SH-SY5Y (cell line): ENCODE data around the gene CAMK1G.

Experiments
- GATA2 ChIP-seq: IDR thresholded peaks from 2 replicates; pipeline ENCODE4 v1.6.1; 2011; ENCODE audit warnings: mild to moderate bottlenecking, low read depth, low read length
- GATA3 ChIP-seq: IDR thresholded peaks from 2 replicates; pipeline ENCODE4 v1.6.1; 2011; ENCODE audit warnings: low read depth, mild to moderate bottlenecking, low read length, moderate library complexity

Gene CAMK1G

GRCh38 chr1:209583408-209583807 is at the start of gene CAMK1G:
TSS of gene CAMK1G (plus strand) at chr1:209583714. CDS start at chr1:209594984, 11,270 bp downstream.
- TF ChIP-seq GATA3 (no peak), GATA2 (no peak)

DNA sequence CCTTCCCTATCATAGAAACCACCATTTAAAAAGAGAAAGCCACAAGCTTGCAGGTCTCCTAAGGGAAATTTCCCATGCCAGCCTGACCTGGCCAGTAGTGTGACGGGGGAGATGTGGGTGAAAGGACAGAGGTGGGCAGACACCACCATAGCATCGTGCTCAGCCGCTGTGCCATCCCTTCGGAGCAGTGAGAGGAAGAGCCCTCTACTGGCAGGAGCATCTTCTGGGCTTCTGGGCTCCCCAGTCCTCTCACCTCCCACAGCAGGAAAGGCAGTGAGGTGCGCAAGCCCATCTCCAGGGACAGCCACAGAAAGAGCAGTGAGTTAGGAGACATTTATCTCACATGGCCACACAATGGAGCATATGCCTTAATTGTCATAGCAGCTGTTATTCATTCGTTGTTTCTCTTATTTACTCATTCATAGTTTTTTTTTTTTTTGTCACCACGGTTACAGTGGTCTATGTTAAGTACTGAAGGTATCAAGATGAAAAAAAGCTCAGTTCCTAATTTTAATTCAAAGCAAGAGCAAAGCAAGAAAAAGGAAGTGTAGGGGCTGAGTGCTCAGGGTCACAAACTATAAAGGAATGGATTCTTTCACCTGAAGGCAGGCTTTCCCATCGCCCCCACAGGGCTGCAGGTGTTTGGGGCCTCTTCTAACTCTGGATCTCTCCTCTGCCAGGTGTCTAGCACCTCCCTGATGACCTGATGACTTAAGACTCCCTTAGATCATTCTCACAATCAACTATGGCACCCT is 48.8 kb upstream of the CAMK1G start:
- TF ChIP-seq GATA2 (no peak), GATA3 (no peak)

DNA sequence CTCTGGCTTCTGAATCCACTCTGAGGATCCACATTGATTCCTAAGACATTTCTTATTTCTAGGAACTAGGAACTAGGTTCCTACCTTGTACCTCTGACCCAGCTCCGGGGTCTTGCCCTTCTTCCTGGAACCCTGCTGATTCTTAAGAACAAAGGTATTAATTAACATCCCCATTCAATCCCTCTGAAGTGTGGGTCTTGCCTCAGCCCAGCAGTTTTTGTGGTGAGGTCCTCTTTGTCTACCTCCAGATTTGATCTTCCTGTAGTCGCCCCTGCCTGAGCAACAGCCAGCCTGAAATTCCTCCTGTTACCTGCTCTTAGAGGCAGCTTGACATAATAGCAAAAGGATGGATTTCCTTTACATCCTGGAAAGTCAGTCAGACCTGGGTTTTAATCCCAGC is 46.7 kb upstream of the CAMK1G start:
- TF ChIP-seq GATA3: no peak

GRCh38 chr1:209537336-209538114 is 46.0 kb upstream of the CAMK1G start:
- TF ChIP-seq GATA2: no peak
- TF ChIP-seq GATA3: no peak

DNA sequence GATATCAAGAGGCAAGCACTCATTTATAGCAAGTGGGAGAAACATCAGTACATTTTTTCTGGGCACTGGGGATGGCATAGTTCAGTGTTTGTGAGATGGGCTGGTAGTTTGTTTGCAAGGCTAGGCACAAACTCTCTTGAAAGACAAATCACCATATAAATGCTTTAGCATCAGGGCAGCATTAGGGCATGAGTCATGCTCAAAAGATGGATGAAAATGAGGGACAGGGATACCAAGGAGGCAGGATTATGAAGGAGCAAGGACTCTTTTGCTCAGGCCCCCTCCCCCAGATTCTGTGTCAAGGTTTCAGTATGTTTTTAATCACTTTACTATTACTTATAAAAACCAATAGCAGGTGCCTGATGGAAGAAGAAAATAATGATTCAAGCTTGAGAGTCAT is 43.9 kb upstream of the CAMK1G start:
- TF ChIP-seq GATA3 (no peak), GATA2 (no peak)

DNA sequence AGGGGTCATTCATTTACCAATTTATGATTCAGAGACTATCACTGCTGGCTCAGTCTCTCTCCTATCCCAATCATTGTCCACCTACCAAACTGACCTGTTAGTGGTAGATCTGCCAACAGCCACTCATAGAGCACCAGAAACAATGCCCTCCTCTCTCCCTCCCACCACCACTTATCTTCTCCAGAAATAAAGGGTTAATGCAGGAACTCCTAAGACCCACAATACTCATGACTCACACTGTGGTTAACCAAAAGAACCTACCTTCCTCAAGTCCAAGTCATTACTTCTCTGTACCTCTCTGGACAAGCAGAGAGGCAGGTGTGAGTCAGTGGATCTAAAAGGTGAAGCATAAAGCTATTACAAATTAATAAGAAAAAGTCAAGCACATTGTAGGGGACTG is 40.9 kb upstream of the CAMK1G start:
- no peak for TF ChIP-seq GATA2
- TF ChIP-seq GATA3: no peak

DNA sequence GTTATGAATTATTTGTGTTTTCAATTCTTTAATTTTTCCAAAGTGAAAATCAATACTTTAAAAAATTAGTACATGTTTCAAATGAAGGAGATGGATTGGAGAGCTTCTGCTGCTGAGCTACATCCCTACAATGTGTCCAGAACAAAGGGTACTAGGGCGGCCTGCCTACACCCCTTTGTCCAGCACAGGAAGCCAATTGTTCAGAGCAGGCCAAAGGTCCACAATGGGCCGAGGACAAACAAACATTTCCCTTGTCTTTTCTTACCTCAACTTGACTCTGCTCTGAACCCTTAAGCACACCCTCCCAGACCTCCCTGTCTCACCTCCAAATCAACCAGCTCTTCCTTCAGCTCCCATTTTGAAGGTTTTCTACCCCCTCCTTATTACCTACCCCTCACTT is 39.4 kb upstream of the CAMK1G start:
- TF ChIP-seq GATA2: no peak
- no peak for TF ChIP-seq GATA3

DNA sequence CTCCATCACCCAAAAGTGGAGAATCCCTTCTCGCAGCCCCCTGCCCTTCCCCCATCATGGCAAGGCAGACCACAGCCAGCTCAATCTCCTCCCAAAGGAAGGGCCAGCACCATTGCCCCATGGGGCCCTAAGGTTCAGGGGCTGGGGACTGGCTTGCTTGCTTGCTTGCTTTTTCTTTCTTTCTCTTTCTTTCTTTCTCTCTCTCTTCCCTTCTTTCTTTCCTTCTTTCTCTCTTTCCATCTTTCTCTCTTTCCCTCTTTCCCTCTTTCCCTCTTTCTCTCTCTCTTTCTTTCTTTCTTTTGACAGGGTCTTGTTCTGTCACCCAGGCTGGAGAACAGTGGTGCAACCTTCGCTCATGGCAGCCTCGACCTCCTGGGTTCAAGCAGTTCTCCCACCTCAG is 38.1 kb upstream of the CAMK1G start:
- TF ChIP-seq GATA3 (no peak), GATA2 (no peak)

GRCh38 chr1:209546390-209547085 is 37.0 kb upstream of the CAMK1G start:
- TF ChIP-seq GATA2 (no peak), GATA3 (no peak)

DNA sequence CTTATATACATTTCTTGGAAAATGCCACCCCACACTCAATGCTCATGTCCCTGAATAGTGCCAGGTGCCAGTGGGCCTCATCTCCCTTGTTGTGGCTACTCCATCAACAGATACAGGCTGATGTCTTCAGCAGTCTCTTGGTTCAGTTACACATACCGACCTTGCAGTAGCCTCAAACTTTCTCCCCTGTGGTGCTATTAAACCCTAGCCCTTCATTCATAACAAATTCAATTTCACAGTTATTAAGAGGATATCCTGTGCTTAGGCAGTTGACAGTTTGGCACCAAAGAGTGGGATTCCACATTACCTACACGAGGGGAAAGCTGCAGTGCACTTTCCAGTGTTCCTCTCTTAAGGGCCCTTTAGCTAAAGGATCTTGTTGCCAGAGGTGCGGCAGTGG is 35.9 kb upstream of the CAMK1G start:
- TF ChIP-seq GATA2 (no peak), GATA3 (no peak)

- no peak for TF ChIP-seq GATA3
- TF ChIP-seq GATA2: no peak
Observed at GRCh38 chr1:209549443-209550205, 33.9 kb upstream of the CAMK1G start.

DNA sequence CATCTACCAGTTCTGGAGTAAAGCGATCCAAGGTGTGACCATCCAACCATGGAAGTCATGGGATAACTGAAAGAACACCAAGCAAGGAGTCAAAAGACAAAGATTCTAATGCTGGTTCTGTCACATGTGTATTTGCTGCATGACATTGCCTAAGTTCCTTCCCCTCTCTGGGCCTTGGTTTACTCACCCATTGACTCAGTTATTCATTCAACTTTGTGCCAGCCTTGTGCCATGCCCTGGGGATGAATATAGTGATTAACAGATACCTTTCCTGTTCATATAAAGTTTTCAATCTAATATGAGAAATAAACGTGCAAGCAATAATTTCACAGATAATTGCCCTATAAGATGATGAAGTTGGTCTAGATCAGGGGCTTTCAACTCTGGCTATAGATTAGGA is 33.0 kb upstream of the CAMK1G start:
- no peak for TF ChIP-seq GATA2
- TF ChIP-seq GATA3: no peak

DNA sequence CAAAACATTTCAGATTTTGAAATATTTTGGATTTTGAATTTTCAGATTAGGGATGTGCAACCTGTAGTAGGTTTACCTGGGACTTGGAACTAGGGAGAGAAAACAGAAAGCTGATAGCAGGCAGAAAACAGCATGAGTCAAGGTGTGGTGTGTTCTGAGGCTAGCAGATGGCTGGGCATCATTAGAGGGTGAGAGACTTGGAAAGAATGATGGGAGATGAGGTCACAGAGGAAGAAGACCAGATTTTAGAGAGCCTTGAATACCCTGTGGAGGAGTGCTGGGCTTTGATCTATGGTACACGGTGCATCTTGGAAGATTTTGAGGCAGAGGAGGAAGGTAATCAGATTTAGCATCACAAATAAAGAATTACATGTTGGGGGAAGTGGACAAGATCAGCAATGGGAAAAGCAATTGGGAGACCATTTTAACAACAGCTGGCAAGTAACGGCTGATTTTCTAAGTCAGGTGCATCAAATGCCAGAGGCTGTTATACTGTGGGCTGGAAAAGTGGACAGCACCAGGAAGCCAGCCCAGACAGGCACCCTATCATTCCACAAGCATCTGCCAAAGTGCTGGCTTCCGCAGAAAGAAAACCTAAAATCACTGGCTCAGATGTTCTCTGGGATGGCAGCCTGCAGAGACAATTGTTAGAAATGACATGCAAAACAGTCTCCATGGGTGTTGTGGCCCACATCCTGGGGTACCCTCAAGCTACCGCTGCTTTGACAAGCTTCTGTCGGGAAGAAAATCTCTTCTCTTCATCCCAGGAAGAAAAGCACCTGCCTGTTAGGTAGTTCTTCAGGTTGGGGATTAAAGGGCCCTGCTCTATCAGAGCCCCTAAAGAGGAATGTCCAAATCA is 30.9 kb upstream of the CAMK1G start:
- no peak for TF ChIP-seq GATA2
- no peak for TF ChIP-seq GATA3
